C4-2B (cell line): ENCODE data around the gene HID1.

ENCODE experiments used
- CTCF ChIP-seq: fragments of 450-650 bp; conservative IDR thresholded peaks from 2 replicates; pipeline ENCODE4 v1.5.1; 2017; ENCODE audit warnings: mild to moderate bottlenecking
- ZFX ChIP-seq: fragments of 450-650 bp; IDR thresholded peaks from 2 replicates; pipeline ENCODE4 v1.6.1; 2017

GRCh38 chr17:74957935-74958740 is 14.4 kb downstream of the HID1 start:
- TF ChIP-seq CTCF (peak; percentile 97), ZFX (no peak)
